Fibroblast of villous mesenchyme (primary cell): ENCODE measurements around the gene YIPF5. TPM values are rescaled to one million over a fixed set of nuclear protein-coding genes. Genes with fewer than 3 reads are reported as not detected.

Experiments
- DNase-seq: peaks from one replicate; pipeline ENCODE4 v3.0.0-alpha.2; 2010; ENCODE audit warnings: low read depth
- H3K4me3 ChIP-seq: 2 replicates; pipeline ENCODE4 v1.5.1; 2011; ENCODE audit warnings: low read depth, mild to moderate bottlenecking, low read length
- small RNA-seq: library from RNA; depleted of rRNA; stranded (forward); fragments of <200 nt; gene quantifications from one replicate; pipeline ENCODE3, GENCODE V24; 2012
- total RNA-seq: library from RNA; depleted of rRNA; stranded (reverse); fragments of >200 nt; gene quantifications from 2 replicates; pipeline ENCODE4 v1.2.3, GENCODE V29; 2012
- TF ChIP-seq, protein P1 (sequence below): IDR thresholded peaks from 2 replicates; pipeline ENCODE4 v1.5.1; 2012; ENCODE audit warnings: low read depth, mild to moderate bottlenecking, low read length; ENCODE audit not compliant: insufficient read depth

The YIPF5 gene
- total RNA-seq, 1 donor = 160 TPM

- no peak overlapping the region for H3K4me3 ChIP-seq
- TF ChIP-seq, protein P1, sequence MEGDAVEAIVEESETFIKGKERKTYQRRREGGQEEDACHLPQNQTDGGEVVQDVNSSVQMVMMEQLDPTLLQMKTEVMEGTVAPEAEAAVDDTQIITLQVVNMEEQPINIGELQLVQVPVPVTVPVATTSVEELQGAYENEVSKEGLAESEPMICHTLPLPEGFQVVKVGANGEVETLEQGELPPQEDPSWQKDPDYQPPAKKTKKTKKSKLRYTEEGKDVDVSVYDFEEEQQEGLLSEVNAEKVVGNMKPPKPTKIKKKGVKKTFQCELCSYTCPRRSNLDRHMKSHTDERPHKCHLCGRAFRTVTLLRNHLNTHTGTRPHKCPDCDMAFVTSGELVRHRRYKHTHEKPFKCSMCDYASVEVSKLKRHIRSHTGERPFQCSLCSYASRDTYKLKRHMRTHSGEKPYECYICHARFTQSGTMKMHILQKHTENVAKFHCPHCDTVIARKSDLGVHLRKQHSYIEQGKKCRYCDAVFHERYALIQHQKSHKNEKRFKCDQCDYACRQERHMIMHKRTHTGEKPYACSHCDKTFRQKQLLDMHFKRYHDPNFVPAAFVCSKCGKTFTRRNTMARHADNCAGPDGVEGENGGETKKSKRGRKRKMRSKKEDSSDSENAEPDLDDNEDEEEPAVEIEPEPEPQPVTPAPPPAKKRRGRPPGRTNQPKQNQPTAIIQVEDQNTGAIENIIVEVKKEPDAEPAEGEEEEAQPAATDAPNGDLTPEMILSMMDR = no peak
- DNase-seq = no peak
Observed at GRCh38 chr5:144121577-144121976, 48.9 kb downstream of the YIPF5 start.

DNA sequence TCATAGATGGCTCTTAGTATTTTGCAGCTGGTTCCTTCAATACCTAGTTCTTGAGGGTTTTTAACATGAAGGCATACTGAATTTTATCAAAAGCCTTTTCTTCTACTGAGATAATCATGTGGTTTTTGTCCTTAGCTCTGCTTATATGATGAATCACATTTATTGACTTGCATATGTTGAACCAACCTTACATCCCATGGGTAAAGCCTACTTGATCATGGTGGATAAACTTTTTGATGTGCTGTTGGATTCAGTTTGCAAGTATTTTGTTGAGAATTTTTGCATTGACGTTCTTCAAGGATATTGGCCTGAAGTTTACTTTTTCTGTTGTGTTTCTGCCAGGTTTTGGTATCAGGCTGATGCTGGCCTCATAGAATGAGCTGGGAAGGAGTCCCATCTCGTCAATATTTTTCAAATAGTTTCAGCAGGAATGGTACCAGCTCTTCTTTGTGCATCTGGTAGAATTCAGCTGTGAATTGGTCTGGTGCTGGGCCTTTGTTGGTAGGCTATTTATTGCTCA, 49.7 kb downstream of the YIPF5 start:
- H3K4me3 ChIP-seq = no peak overlapping the region
- no peak for DNase-seq
- TF ChIP-seq, protein P1 = no peak

DNA sequence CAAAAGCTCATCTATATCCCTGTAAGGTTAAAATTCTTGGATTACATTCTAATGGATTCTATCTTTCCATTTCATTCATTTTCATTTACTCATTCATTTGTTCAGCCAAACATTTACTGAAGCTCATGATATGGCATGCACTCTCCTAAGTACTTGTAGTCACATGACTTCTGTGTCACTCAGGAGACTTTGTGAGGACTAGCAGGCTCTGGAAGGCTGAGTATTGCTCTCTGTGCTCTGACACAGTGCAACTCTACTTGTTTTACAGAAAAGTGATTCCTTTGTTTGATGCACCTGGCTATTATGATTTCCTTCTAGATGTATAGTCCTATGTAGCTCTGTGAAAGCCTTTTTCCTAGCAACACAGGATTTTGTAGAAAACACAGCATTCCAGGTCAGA, 53.0 kb downstream of the YIPF5 start:
- DNase-seq = no peak
- no peak overlapping the region for H3K4me3 ChIP-seq
- TF ChIP-seq, protein P1 = no peak

DNA sequence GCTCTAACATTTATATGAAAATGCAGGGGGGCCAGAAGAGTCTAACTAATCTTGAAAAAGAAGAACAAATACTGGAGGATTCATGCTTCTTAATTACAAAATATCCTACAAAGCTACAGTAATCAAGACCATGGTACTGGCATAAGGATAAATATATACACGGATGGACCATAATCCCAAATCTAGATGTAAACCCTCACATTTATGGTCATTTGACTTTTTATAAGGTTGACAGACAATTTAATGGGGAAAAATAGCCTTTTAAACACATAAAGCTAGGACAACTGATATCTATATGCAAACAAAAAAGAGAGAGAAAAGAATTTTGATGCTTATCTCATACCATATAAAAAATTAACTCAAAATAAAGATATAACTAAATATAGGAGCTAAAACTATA, 55.9 kb downstream of the YIPF5 start:
- DNase-seq = no peak
- TF ChIP-seq, protein P1 = no peak
- no peak overlapping the region for H3K4me3 ChIP-seq

Small RNAs within 50 kb of the gene (small RNA-seq; reads per million reads assigned to genes)
- gene RN7SL87P = not detected

Other genes starting within 250 kb of the YIPF5 start
- gene KCTD16, start 214 bp upstream of the YIPF5 start, total RNA-seq = 0.97 and 3.0 TPM in 2 replicates